Mesenchymal stem cell (in vitro differentiated cells and primary cell): Measurements from ENCODE around the gene PRKAR2B. TPM values are rescaled to one million over a fixed set of nuclear protein-coding genes. Genes with fewer than 3 reads are reported as not detected.

Experiments used
- DNase-seq: peaks from one replicate; pipeline ENCODE4 v3.0.0-alpha.2; 2013
- H2AFZ ChIP-seq: one replicate; pipeline ENCODE4 v1.6.1; 2013; ENCODE audit warnings: low read depth, mild to moderate bottlenecking, control low read depth, inconsistent platforms, low read length, moderate library complexity
- H2AK5ac ChIP-seq: 2 replicates; pipeline ENCODE4 v1.6.1; 2013; ENCODE audit warnings: low read length, moderate library complexity, mild to moderate bottlenecking, inconsistent platforms; ENCODE audit not compliant: severe bottlenecking
- H2BK120ac ChIP-seq: one replicate; pipeline ENCODE4 v1.6.1; 2013; ENCODE audit warnings: low read depth, mild to moderate bottlenecking, inconsistent platforms, low read length, moderate library complexity
- H2BK12ac ChIP-seq, 2 experiments: one replicate each; pipeline ENCODE4 v1.6.1; 2013; ENCODE audit warnings: inconsistent platforms in 2 of 2, low read length in 2 of 2, mild to moderate bottlenecking in 2 of 2, moderate library complexity in 2 of 2, control low read depth in 1 of 2
- H2BK15ac ChIP-seq: one replicate; pipeline ENCODE4 v1.6.1; 2013; ENCODE audit warnings: mild to moderate bottlenecking, low read depth, inconsistent platforms; ENCODE audit not compliant: poor library complexity, severe bottlenecking
- H2BK5ac ChIP-seq: 2 replicates; pipeline ENCODE4 v1.6.1; 2013; ENCODE audit warnings: low read depth, mild to moderate bottlenecking, low read length, control low read depth, inconsistent platforms; ENCODE audit not compliant: poor library complexity, severe bottlenecking
- H3K14ac ChIP-seq, 2 experiments: one replicate each; pipeline ENCODE4 v1.6.1; 2013; ENCODE audit warnings: inconsistent platforms in 2 of 2, low read length in 2 of 2, control low read depth in 1 of 2, mild to moderate bottlenecking in 1 of 2, moderate library complexity in 1 of 2
- H3K18ac ChIP-seq, 2 experiments: one replicate each; pipeline ENCODE4 v1.6.1; 2013; ENCODE audit warnings: inconsistent platforms in 2 of 2, low read length in 2 of 2, control low read depth in 1 of 2, low read depth in 1 of 2, mild to moderate bottlenecking in 1 of 2
- H3K23ac ChIP-seq, 2 experiments: one replicate each; pipeline ENCODE4 v1.6.1; 2013; ENCODE audit warnings: inconsistent platforms in 2 of 2, low read length in 2 of 2, mild to moderate bottlenecking in 2 of 2, moderate library complexity in 2 of 2, control low read depth in 1 of 2
- H3K27ac ChIP-seq: 2 replicates; pipeline ENCODE4 v1.5.1; 2013; ENCODE audit warnings: mild to moderate bottlenecking, moderate library complexity, low read length, control low read depth, inconsistent platforms; ENCODE audit not compliant: poor library complexity, severe bottlenecking
- H3K27me3 ChIP-seq, 2 experiments: 2 replicates each; pipeline versions ENCODE4 v1.6.1 to v1.7.0; 2013; ENCODE audit warnings: low read length in 2 of 2, mild to moderate bottlenecking in 2 of 2, moderate library complexity in 2 of 2, control low read depth in 1 of 2, inconsistent platforms in 1 of 2; ENCODE audit not compliant: control insufficient read depth in 1 of 2, insufficient read depth in 1 of 2
- H3K36me3 ChIP-seq, 2 experiments: 2 replicates each; pipeline versions ENCODE4 v1.6.1 to v1.7.0; 2013; ENCODE audit warnings: low read length in 2 of 2, control low read depth in 1 of 2, inconsistent platforms in 1 of 2, low read depth in 1 of 2, mild to moderate bottlenecking in 1 of 2; ENCODE audit not compliant: insufficient read depth in 2 of 2, control insufficient read depth in 1 of 2
- H3K4ac ChIP-seq, 2 experiments: one replicate each; pipeline ENCODE4 v1.6.1; 2013; ENCODE audit warnings: inconsistent platforms in 2 of 2, low read length in 2 of 2, mild to moderate bottlenecking in 2 of 2, moderate library complexity in 2 of 2, control low read depth in 1 of 2, low read depth in 1 of 2
- H3K4me1 ChIP-seq: 2 replicates; pipeline ENCODE4 v1.6.1; 2013; ENCODE audit warnings: low read depth, low read length, control low read depth; ENCODE audit not compliant: control insufficient read depth, insufficient read depth
- H3K4me2 ChIP-seq: 2 replicates; pipeline ENCODE4 v1.6.1; 2013; ENCODE audit warnings: low read length, mild to moderate bottlenecking, inconsistent platforms; ENCODE audit not compliant: poor library complexity, severe bottlenecking
- H3K4me3 ChIP-seq, 2 experiments: 2 replicates each; pipeline versions ENCODE4 v1.5.1 to v1.7.0; 2013; ENCODE audit warnings: low read length in 2 of 2, mild to moderate bottlenecking in 2 of 2, control low read depth in 1 of 2, low read depth in 1 of 2; ENCODE audit not compliant: insufficient read depth in 1 of 2
- H3K79me1 ChIP-seq: replicated peaks from 2 replicates; pipeline ENCODE4 v1.6.1; 2013; ENCODE audit warnings: mild to moderate bottlenecking, control low read depth, low read length, inconsistent platforms; ENCODE audit not compliant: poor library complexity, severe bottlenecking
- H3K9ac ChIP-seq: 2 replicates; pipeline ENCODE4 v1.7.0; 2013; ENCODE audit warnings: mild to moderate bottlenecking, low read length, moderate library complexity
- H3K9me3 ChIP-seq: 2 replicates; pipeline ENCODE4 v1.7.0; 2013; ENCODE audit warnings: mild to moderate bottlenecking, low read length; ENCODE audit not compliant: control insufficient read depth
- H4K8ac ChIP-seq: one replicate; pipeline ENCODE4 v1.6.1; 2013; ENCODE audit warnings: inconsistent platforms, mild to moderate bottlenecking, low read length, moderate library complexity
- H4K91ac ChIP-seq: one replicate; pipeline ENCODE4 v1.6.1; 2013; ENCODE audit warnings: mild to moderate bottlenecking, low read length, inconsistent platforms
- WGBS: methylation state at CpG from one replicate; pipeline ENCODE4 v1.1.7; 2013; ENCODE audit warnings: mixed read lengths; 5-methylcytosine and 5-hydroxymethylcytosine counted together
- polyA plus RNA-seq, 2 experiments: library from polyadenylated mRNA; stranded (reverse); fragments of 200-250 nt; gene quantifications; one replicate each; pipeline ENCODE4 v1.2.3, GENCODE V29; 2013

The PRKAR2B gene
- 37.8 TPM for polyA plus RNA-seq (2013, experiment 1 of 2)
- 39.8 TPM for polyA plus RNA-seq (2013, experiment 2 of 2)

DNA sequence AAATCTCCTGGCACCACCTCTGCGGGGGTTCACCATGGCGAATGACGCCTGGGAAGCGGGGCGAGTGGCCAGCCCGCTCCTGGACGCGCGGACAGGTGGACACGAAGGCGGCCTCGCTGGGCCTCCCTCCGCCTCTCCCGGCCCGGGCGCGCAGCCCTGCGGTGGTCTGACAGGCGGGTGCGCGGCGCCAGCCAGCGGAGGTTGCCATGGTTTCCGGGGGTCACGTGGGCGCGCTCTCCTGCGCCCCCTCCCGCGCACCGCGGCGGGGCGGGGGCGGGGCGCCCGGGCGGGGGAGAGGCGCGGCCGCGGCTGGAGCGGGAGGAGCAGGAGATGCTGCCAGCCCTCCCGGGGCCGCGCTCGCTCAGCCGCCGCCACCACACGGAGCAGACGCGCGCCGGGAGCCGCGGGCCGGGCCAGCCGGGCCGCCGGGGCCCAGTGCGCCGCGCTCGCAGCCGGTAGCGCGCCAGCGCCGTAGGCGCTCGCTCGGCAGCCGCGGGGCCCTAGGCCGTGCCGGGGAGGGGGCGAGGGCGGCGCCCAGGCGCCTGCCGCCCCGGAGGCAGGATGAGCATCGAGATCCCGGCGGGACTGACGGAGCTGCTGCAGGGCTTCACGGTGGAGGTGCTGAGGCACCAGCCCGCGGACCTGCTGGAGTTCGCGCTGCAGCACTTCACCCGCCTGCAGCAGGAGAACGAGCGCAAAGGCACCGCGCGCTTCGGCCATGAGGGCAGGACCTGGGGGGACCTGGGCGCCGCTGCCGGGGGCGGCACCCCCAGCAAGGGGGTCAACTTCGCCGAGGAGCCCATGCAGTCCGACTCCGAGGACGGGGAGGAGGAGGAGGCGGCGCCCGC, at the start of gene PRKAR2B:
Gene PRKAR2B, plus strand, starts transcription at position 359 of the 848 bp plus-strand sequence. Its CDS starts 203 bp downstream, at position 562.
- peaks cover 5% of the 10 kb centered on the region for H3K4me1 ChIP-seq
- H2AFZ ChIP-seq, result peak within 1 kb of the TSS; percentile 66
- H2BK5ac ChIP-seq, result no peak within 1 kb of the TSS
- peak within 1 kb of the TSS; percentile 5 for H4K8ac ChIP-seq
- peak within 1 kb of the TSS; percentile 86 for H3K4me2 ChIP-seq
- no peaks in the 10 kb centered on the region for H3K36me3 ChIP-seq
- 1% methylated on average over 62 of the region's 110 CpGs for WGBS
- H3K23ac ChIP-seq, result peak within 1 kb of the TSS in 1 of 2 experiments; percentile 99
- no peak within 1 kb of the TSS for H2AK5ac ChIP-seq
- H4K91ac ChIP-seq, result peak within 1 kb of the TSS; percentile 1
- H3K4ac ChIP-seq, result peak within 1 kb of the TSS; percentile 10 to 34
- H2BK120ac ChIP-seq, result no peak within 1 kb of the TSS
- peak within 1 kb of the TSS; percentile 83 for H3K9ac ChIP-seq
- DNase-seq, result peak; percentile 80
- H3K4me3 ChIP-seq, result peak within 1 kb of the TSS; percentile 71 to 87
- no peak within 1 kb of the TSS for H3K27ac ChIP-seq
- no peaks in the 10 kb centered on the region for H3K79me1 ChIP-seq
- peak within 1 kb of the TSS; percentile 23 to 88 for H3K18ac ChIP-seq
- peak within 1 kb of the TSS; percentile 28 to 86 for H2BK12ac ChIP-seq
- peak within 1 kb of the TSS; percentile 60 for H2BK15ac ChIP-seq
- H3K9me3 ChIP-seq, result no peaks in the 10 kb centered on the region
- peak within 1 kb of the TSS in 1 of 2 experiments; percentile 84 for H3K14ac ChIP-seq
- peaks cover 0 to 6% of the 10 kb centered on the region in 2 experiments for H3K27me3 ChIP-seq

DNA sequence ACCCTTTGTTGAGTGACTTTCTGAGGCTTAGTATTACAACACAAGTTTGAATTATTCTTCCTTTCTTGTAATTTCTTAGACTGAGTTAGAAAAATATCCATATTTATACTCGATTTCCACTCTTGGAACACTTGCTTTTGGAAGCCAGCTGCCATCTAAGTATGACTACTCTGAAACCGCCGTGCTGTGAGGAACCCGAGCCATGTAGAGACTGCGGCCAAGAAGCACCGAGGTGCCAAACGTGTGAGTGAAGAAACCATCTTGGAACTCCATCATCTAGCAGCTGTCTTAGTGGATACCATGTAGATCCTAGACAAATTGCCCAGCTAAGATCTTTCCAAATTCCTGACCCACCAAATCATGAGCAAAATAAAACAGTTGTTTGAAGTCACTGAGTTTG, 49.7 kb upstream of the PRKAR2B start:
- no peaks in the 10 kb centered on the region for H3K9me3 ChIP-seq
- no peak overlapping the region for H2BK12ac ChIP-seq
- WGBS, result 90% methylated on average over 7 of the region's 7 CpGs
- no peak overlapping the region for H3K27ac ChIP-seq
- H3K4ac ChIP-seq, result no peak overlapping the region
- H3K14ac ChIP-seq, result no peak overlapping the region
- H2AFZ ChIP-seq, result no peak overlapping the region
- H3K23ac ChIP-seq, result no peak overlapping the region
- no peak overlapping the region for H2BK15ac ChIP-seq
- no peaks in the 10 kb centered on the region for H3K36me3 ChIP-seq
- no peaks in the 10 kb centered on the region for H3K4me1 ChIP-seq
- no peak for DNase-seq
- no peak overlapping the region for H2BK120ac ChIP-seq
- no peak overlapping the region for H4K91ac ChIP-seq
- no peak overlapping the region for H3K4me2 ChIP-seq
- no peak overlapping the region for H4K8ac ChIP-seq
- no peak overlapping the region for H3K9ac ChIP-seq
- H3K4me3 ChIP-seq, result no peak overlapping the region
- no peak overlapping the region for H2AK5ac ChIP-seq
- no peak overlapping the region for H3K18ac ChIP-seq
- no peaks in the 10 kb centered on the region for H3K79me1 ChIP-seq
- H3K27me3 ChIP-seq, result peaks cover 2 to 5% of the 10 kb centered on the region in 2 experiments
- H2BK5ac ChIP-seq, result no peak overlapping the region

DNA sequence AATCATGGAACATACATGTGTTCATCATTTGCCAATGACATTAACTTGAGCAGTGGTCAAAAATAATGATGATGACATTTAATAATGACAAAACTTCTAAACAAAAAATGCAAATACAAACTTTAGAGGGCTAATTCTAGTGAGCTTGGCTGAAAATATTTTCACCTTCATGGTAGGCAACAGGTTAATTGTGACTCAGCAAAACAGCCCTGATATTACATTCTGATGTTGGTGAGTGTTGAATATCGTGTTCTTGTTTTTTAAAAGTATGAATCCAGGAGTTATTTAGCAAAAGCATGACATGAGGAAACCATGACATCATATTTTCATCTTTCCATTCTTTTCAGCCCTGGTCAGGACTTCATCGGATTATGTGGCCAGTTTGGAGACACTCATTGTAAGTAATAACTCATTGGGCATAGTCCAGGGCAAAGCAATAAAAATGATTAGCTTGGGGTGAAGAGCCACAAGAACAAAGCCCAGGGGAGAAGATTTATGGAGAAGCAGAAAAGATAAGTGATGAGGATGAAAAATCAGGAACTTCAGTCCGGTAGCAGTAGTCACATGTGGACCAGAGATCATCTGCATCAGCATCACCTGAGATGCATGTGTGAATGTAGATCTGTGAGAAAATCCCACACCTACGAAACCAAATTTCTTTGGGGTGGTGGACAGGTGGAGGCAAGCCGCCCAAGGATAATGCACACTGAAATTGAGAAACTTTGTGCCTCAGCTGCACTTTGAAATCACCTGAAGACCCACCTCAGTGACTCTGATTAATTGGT, 46.8 kb upstream of the PRKAR2B start:
- H3K4me1 ChIP-seq, result no peaks in the 10 kb centered on the region
- no peak overlapping the region for H3K4ac ChIP-seq
- WGBS, result 97% methylated on average over 4 of the region's 5 CpGs
- H2AK5ac ChIP-seq, result no peak overlapping the region
- no peak overlapping the region for H3K4me3 ChIP-seq
- H3K23ac ChIP-seq, result no peak overlapping the region
- DNase-seq, result no peak
- no peak overlapping the region for H3K9ac ChIP-seq
- H3K36me3 ChIP-seq, result no peaks in the 10 kb centered on the region
- no peak overlapping the region for H2BK120ac ChIP-seq
- no peak overlapping the region for H4K8ac ChIP-seq
- H2BK5ac ChIP-seq, result no peak overlapping the region
- no peak overlapping the region for H3K14ac ChIP-seq
- no peaks in the 10 kb centered on the region for H3K9me3 ChIP-seq
- no peak overlapping the region for H4K91ac ChIP-seq
- H2BK15ac ChIP-seq, result no peak overlapping the region
- no peak overlapping the region for H3K18ac ChIP-seq
- H3K27ac ChIP-seq, result no peak overlapping the region
- no peak overlapping the region for H2AFZ ChIP-seq
- peaks cover 2 to 5% of the 10 kb centered on the region in 2 experiments for H3K27me3 ChIP-seq
- H2BK12ac ChIP-seq, result no peak overlapping the region
- H3K4me2 ChIP-seq, result no peak overlapping the region
- no peaks in the 10 kb centered on the region for H3K79me1 ChIP-seq

DNA sequence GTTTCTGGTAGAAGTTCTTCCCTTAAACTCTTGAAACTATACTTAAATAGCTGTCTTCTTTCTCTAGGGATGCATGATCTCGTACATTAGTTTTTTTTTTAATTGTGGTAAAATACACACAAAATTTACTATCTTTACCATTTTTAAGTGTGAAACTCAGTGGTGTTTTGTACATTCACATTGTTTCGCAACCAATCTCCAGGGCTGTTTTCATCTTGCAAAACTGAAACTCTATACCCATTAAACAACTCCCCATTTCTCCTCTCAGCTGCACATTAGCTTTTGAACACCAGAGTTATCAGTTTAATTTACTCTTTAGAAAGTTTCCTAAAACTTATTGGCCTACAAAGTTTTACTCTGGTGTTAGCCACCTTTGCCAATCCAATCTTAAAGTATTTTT, 45.5 kb upstream of the PRKAR2B start:
- no peak overlapping the region for H3K4me2 ChIP-seq
- no peak overlapping the region for H2BK5ac ChIP-seq
- no peaks in the 10 kb centered on the region for H3K36me3 ChIP-seq
- H2BK120ac ChIP-seq, result no peak overlapping the region
- 100% methylated on average over 1 of the region's 2 CpGs for WGBS
- H2BK12ac ChIP-seq, result no peak overlapping the region
- no peak overlapping the region for H3K9ac ChIP-seq
- no peak overlapping the region for H2AFZ ChIP-seq
- no peak overlapping the region for H2BK15ac ChIP-seq
- no peak overlapping the region for H2AK5ac ChIP-seq
- no peak overlapping the region for H4K91ac ChIP-seq
- no peak overlapping the region for H3K14ac ChIP-seq
- no peaks in the 10 kb centered on the region for H3K9me3 ChIP-seq
- no peak overlapping the region for H3K18ac ChIP-seq
- DNase-seq, result peak; percentile 32
- H3K27me3 ChIP-seq, result peaks cover 2 to 5% of the 10 kb centered on the region in 2 experiments
- no peak overlapping the region for H4K8ac ChIP-seq
- no peaks in the 10 kb centered on the region for H3K4me1 ChIP-seq
- no peak overlapping the region for H3K4ac ChIP-seq
- H3K79me1 ChIP-seq, result no peaks in the 10 kb centered on the region
- H3K27ac ChIP-seq, result no peak overlapping the region
- no peak overlapping the region for H3K23ac ChIP-seq
- no peak overlapping the region for H3K4me3 ChIP-seq
